Nephron progenitor cell (in vitro differentiated cells): Measurements from ENCODE around the gene IL3RA.
"Not testable (repeated sequence)": the region's sequence is repeated elsewhere in the genome, so short reads cannot be mapped to it uniquely, and the experiment has no call there.

Experiments used
- DNase-seq: peaks from one replicate; pipeline ENCODE4 v3.0.0; 2021
- H3K27ac Mint-ChIP-seq: 2 replicates; pipeline ENCODE4 v1.8.0; 2021; ENCODE audit warnings: mild to moderate bottlenecking, moderate library complexity, mixed read lengths
- H3K27me3 Mint-ChIP-seq: 2 replicates; pipeline ENCODE4 v1.8.0; 2021; ENCODE audit warnings: mild to moderate bottlenecking, low read depth, mixed read lengths; ENCODE audit not compliant: poor library complexity
- H3K36me3 Mint-ChIP-seq: 2 replicates; pipeline ENCODE4 v1.8.0; 2021; ENCODE audit warnings: low read depth, mixed read lengths
- H3K4me1 Mint-ChIP-seq: 2 replicates; pipeline ENCODE4 v1.8.0; 2021; ENCODE audit warnings: mixed read lengths
- H3K4me3 Mint-ChIP-seq: 2 replicates; pipeline ENCODE4 v1.8.0; 2021; ENCODE audit warnings: mild to moderate bottlenecking, moderate library complexity, mixed read lengths
- H3K9me3 Mint-ChIP-seq: 2 replicates; pipeline ENCODE4 v1.8.0; 2021; ENCODE audit warnings: mild to moderate bottlenecking, moderate library complexity, mixed read lengths
- TF ChIP-seq, protein P1 (sequence below): fragments of 200-600 bp; sonication (generic); IDR thresholded peaks from 2 replicates; pipeline ENCODE4 v1.5.0; 2021; ENCODE audit warnings: antibody characterized with exemption

IL3RA gene

DNA sequence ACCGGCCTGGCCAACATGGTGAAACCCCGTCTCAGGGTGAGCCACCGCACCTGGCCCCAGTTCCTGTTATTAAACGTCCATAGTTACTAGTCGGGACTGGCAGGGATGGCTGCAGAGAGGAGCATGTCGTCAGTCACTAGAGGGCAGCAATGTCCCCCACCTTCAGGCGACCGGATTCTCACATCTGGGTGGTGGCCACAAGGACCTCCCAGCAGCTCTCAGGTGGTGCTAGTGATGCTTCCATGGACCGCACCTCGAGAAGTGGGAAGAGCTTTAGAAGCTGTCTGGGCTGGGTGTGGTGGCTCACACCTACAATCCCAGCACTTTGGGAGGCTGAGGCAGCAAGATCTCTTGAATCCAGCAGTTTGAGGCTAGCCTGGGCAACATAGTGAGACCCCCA, 13.3 kb upstream of the IL3RA start:
- TF ChIP-seq, protein P1, sequence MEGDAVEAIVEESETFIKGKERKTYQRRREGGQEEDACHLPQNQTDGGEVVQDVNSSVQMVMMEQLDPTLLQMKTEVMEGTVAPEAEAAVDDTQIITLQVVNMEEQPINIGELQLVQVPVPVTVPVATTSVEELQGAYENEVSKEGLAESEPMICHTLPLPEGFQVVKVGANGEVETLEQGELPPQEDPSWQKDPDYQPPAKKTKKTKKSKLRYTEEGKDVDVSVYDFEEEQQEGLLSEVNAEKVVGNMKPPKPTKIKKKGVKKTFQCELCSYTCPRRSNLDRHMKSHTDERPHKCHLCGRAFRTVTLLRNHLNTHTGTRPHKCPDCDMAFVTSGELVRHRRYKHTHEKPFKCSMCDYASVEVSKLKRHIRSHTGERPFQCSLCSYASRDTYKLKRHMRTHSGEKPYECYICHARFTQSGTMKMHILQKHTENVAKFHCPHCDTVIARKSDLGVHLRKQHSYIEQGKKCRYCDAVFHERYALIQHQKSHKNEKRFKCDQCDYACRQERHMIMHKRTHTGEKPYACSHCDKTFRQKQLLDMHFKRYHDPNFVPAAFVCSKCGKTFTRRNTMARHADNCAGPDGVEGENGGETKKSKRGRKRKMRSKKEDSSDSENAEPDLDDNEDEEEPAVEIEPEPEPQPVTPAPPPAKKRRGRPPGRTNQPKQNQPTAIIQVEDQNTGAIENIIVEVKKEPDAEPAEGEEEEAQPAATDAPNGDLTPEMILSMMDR = peak; percentile 34
- Mint-ChIP-seq H3K4me1 (peaks cover 6% of the 10 kb centered on the region), H3K27ac (no peak overlapping the region), H3K27me3 (peaks cover 13% of the 10 kb centered on the region), H3K4me3 (no peak overlapping the region), H3K36me3 (no peaks in the 10 kb centered on the region), H3K9me3 (no peaks in the 10 kb centered on the region)
- DNase-seq = peak; percentile 44

DNA sequence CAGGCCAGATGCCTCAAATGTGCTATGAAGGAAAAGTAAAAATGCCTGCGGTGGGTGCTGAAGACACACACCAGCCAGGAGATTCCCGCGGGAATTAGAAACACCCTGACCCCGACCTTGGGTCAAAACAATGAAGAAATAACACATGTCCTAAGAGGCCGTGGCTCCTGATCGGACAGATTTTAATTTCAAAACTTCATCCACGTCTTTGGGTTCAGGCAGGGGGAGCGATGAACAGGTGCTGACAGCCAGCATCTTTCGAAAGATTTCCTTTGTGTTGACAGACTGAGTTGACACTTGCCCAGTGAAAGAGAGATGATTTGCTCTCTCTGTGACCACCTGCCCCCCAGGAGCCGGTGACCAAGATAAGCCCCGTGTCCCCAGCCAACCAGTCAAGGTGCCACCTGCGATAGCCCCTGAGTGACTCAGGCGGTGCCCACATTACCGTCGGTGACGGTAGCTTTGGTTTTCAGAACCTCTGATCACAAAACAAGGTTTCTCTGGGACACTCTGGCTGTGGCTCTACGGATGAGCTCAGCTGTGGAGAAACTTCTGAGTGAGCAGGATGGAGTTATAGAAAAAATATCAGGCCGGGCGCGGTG, 11.0 kb upstream of the IL3RA start:
- no peak overlapping the region for H3K4me3 Mint-ChIP-seq
- TF ChIP-seq, protein P1 = no peak
- DNase-seq = no peak
- no peak overlapping the region for H3K27ac Mint-ChIP-seq
- H3K27me3 Mint-ChIP-seq = peaks cover 13% of the 10 kb centered on the region
- H3K9me3 Mint-ChIP-seq = no peaks in the 10 kb centered on the region
- no peaks in the 10 kb centered on the region for H3K36me3 Mint-ChIP-seq
- peaks cover 16% of the 10 kb centered on the region for H3K4me1 Mint-ChIP-seq

DNA sequence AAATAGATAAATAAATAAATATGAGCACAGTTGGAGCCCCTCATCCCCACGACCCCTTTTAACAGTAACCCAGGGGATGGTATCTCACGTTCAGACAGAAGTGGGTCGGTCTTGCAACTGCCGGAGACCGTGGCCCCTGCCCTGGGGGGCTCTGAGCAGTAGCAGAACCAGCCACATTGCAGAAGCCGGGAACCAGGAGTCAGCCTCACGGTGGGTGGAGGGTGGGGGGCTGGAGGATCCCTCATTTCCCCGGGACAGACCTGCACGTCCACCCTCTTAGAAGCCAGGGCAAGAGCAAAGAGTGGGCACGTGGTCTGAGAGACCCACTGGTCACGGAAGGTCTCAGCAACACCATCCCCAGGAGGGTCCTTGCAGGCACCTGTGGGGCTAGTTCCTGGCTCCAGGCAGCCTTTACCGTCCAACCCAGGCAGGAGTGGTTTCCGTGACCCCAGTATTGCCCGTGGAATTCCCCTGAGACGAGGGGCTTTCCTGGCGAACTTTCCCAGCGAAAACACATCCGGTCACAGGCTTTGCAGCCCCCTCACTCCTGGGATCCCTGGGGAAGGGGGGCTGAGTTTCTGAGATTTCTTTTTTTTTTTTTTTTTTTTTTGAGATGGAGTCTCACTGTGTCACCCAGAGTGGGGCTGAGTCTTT, 8.8 kb upstream of the IL3RA start:
- no peaks in the 10 kb centered on the region for H3K9me3 Mint-ChIP-seq
- H3K27ac Mint-ChIP-seq = no peak overlapping the region
- TF ChIP-seq, protein P1 = no peak
- no peaks in the 10 kb centered on the region for H3K36me3 Mint-ChIP-seq
- peaks cover 19% of the 10 kb centered on the region for H3K4me1 Mint-ChIP-seq
- H3K4me3 Mint-ChIP-seq = no peak overlapping the region
- DNase-seq = peak; percentile 49
- peaks cover 6% of the 10 kb centered on the region for H3K27me3 Mint-ChIP-seq

DNA sequence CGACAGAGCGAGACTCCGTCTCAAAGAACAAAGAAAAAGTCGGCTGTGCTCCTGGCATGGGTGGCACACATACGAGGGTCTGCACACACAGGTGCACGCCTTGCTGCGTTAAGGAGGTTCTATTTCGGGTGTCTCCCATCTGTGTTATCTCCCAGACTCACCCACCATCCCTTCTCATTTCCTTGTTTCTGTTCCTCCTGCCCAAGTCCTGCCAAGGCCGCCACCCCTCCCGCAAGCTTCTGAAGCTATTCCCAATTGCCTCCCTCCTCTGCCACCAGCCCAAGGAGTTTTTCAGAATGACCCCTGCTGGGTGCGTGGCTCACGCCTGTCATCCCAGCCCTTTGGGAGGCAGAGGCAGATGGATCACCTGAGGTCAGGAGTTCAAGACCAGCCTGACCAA, 6.0 kb upstream of the IL3RA start:
- Mint-ChIP-seq H3K27ac (no peak overlapping the region), H3K27me3 (no peaks in the 10 kb centered on the region), H3K36me3 (no peaks in the 10 kb centered on the region), H3K9me3 (no peaks in the 10 kb centered on the region), H3K4me3 (no peak overlapping the region), H3K4me1 (peaks cover 15% of the 10 kb centered on the region)
- no peak for DNase-seq
- TF ChIP-seq, protein P1 = no peak

DNA sequence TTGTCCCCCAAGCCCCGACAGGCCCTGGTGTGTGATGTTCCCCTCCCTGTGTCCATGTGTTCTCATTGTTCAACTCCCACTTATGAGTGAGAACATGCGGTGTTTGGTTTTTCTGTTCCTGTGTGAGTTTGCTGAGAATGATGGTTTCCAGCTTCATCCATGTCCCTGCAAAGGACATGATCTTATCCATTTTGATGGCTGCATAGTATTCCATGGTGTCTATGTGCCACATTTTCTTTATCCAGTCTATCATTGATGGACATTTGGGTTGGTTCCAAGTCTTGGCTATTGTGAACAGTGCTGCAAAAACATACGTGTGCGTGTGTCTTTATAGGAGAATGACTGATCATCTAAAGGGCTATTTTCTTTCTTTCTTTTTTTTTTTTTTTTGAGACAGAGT, 4.2 kb upstream of the IL3RA start:
- H3K36me3 Mint-ChIP-seq, H3K27me3 Mint-ChIP-seq, DNase-seq, H3K27ac Mint-ChIP-seq, H3K9me3 Mint-ChIP-seq, H3K4me3 Mint-ChIP-seq: not testable (repeated sequence)
- H3K4me1 Mint-ChIP-seq = peaks cover 23% of the 10 kb centered on the region

DNA sequence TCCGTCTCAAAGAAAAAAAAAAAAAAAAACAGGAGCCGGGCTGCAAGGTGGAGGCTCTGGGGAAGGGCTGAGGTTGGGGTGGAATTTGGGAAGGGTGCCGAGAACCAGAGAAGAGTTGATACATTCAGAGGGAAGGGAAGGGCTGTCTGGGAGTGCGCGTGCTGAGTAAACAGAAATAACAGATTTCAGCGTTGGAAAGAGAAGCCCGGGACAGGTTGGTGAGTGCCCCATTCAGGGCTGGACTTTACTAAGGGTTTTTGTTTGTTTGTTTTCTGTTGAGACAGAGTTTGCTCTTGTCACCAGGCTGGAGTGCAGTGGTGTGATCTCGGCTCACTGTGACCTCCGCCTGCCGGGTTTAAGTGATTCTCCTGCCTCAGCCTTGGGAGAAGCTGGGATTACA, 1.7 kb upstream of the IL3RA start:
- no peaks in the 10 kb centered on the region for H3K27me3 Mint-ChIP-seq
- peaks cover 21% of the 10 kb centered on the region for H3K9me3 Mint-ChIP-seq
- no peak overlapping the region for H3K27ac Mint-ChIP-seq
- TF ChIP-seq, protein P1 = no peak
- H3K4me1 Mint-ChIP-seq = peaks cover 14% of the 10 kb centered on the region
- H3K4me3 Mint-ChIP-seq = no peak overlapping the region
- no peak for DNase-seq
- H3K36me3 Mint-ChIP-seq = peaks cover 6% of the 10 kb centered on the region
